Motor neuron (in vitro differentiated cells): ENCODE data around the gene EHMT1. TPM values are rescaled to one million over a fixed set of nuclear protein-coding genes. Genes with fewer than 3 reads are reported as not detected.

ENCODE experiments used
- ATAC-seq, 8 experiments: fragments of 200-7000 bp; cut with Tn5 transposase; replicated peaks in 6 of 8; 2 replicates each; pipeline ENCODE4 v1.8.0; 2021; ENCODE audit warnings: mild to moderate bottlenecking in 8 of 8, moderate library complexity in 8 of 8
- H3K27ac ChIP-seq, 2 donors: fragments of 250-450 bp; sonication (Bioruptor Pico); 2 replicates each; pipeline ENCODE4 v1.9.0; 2021; ENCODE audit warnings: antibody characterized with exemption in 2 of 2, mild to moderate bottlenecking in 2 of 2, moderate library complexity in 1 of 2
- H3K4me1 ChIP-seq, 2 donors: fragments of 250-450 bp; sonication (Bioruptor Pico); replicated peaks in 1 of 2; 2 replicates each; pipeline ENCODE4 v1.6.1; 2021; ENCODE audit warnings: antibody characterized with exemption in 2 of 2, mild to moderate bottlenecking in 2 of 2, moderate library complexity in 1 of 2
- H3K4me3 ChIP-seq, 5 donors: fragments of 250-450 bp; sonication (Bioruptor Pico); 2 replicates each; pipeline ENCODE4 v1.9.0; 2021; ENCODE audit warnings: antibody characterized with exemption in 5 of 5, mild to moderate bottlenecking in 5 of 5, moderate library complexity in 4 of 5
- WGBS, 10 experiments: fragments of 450-650 bp; shearing (Covaris generic); methylation state at CpG; one replicate each; pipeline ENCODE4 v1.0.0; 2022; 5-methylcytosine and 5-hydroxymethylcytosine counted together
- in situ Hi-C, 9 experiments: fragments of 400-800 bp; cut with MboI; loops; one replicate each; pipeline ENCODE4 v1.15.0; 2021; ENCODE audit warnings: low sequenced_read_pairs in 9 of 9, low pct_unique_long_range_greater_than_20kb in 2 of 9; ENCODE audit not compliant: unreplicated experiment in 9 of 9
- total RNA-seq, 8 experiments: library from RNA; unstranded; fragments of 300-600 nt; gene quantifications; 2 replicates each; pipeline versions ENCODE4 v1.2.3 to v1.2.4, GENCODE V29; 2022

The EHMT1 gene
- total RNA-seq, 8 experiments from 2014 or later, result 25.0 to 90.6 (median 42.6) TPM

GRCh38 chr9:137581361-137582285, 37.2 kb upstream of the EHMT1 start:
- H3K27ac ChIP-seq, result no peak overlapping the region
- H3K4me1 ChIP-seq, result peaks cover 12 to 15% of the 10 kb centered on the region in 2 donors
- ATAC-seq, result no peak
- in situ Hi-C loops, result loop anchor here in 1 of 9 experiments (25.0 kb wide), 1 partner anchor 106 kb away; no protein-coding TSS in a partner anchor
- no peak overlapping the region for H3K4me3 ChIP-seq
- WGBS, 10 experiments, result 73 to 100% (median 97%) methylated on average over 1 to 11 of the region's 22 CpGs; no CpG with 5 or more reads in 3 of the 10 experiments

DNA sequence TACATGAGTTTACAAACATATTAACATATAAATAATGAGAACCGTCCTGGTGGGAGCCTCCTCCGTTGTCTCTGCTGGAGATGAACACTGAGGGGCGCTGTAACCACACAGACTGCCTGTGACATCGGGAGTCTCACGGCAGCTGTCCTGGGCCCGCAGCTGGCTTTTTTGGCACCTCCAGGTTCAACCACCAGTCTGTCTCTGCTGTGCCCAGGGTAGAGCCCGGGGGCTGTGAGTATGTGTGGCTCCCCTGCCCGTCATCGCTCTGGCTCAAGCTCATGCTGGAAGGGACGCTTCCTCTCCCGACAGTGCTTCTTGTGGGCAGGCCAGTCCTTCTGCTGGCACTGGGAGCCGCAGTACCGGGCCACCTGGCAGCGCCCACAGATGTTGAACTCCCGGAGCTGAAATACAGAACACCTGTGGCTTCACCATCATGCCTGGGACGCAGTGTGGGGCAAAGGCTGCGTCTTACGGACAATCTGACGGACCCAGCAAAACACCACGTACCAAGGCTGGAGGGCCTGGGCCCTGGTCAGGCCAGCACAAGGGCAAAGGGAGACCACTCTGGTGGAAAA, 36.4 kb upstream of the EHMT1 start:
- in situ Hi-C loops, result loop anchor here in 1 of 9 experiments (25.0 kb wide), 1 partner anchor 105 kb away; no protein-coding TSS in a partner anchor
- no peak for ATAC-seq
- no peak overlapping the region for H3K27ac ChIP-seq
- H3K4me1 ChIP-seq, result peaks cover 5 to 7% of the 10 kb centered on the region in 2 donors
- H3K4me3 ChIP-seq, result no peak overlapping the region
- WGBS, 10 experiments, result 75 to 93% (median 80%) methylated on average over 2 to 11 of the region's 20 CpGs; no CpG with 5 or more reads in 6 of the 10 experiments

DNA sequence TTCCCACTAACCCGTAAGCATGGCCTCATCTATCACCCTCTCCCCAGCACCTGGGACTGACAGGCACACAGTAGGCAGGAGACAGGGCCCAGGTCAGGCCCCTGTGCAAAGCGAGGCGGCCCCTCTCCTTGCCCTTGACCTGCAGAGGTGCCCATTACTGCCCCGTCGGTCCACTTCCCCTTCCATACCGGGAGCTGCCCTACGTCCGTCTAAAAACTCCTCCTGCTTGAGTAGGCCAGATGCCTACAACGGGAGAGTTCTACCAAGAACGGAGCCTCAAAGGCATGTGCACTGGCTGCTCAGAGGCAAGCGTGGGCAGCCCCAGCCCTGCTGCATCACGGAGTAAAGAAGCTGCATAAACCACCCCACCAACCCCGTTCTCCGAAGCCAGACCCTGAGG, 35.5 kb upstream of the EHMT1 start:
- H3K27ac ChIP-seq, result no peak overlapping the region
- H3K4me1 ChIP-seq, result peaks cover 0 to 4% of the 10 kb centered on the region in 2 donors
- in situ Hi-C loops, result loop anchor here in 1 of 9 experiments (25.0 kb wide), 1 partner anchor 104 kb away; no protein-coding TSS in a partner anchor
- no peak overlapping the region for H3K4me3 ChIP-seq
- WGBS, 10 experiments, result 56 to 84% (median 84%) methylated on average over 1 to 8 of the region's 14 CpGs; no CpG with 5 or more reads in 7 of the 10 experiments
- no peak for ATAC-seq

DNA sequence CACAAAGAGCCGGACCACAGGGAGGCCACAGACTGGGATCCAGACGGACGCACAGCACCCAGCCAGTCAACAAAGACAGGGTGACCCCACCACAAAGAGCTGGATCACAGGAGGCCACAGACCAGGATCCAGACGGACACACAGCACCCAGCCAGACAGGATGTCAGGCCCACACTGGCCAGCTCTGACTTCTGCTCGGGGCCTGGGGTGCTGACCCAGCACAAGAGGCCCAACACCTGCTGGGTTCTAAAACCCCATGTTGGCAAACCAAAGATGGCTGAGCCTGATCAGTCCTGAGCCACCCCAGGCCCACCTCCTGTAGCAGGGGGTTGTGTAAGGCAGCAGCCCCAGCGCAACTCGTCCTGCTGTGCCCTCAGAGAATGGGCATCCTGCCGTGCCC, 34.8 kb upstream of the EHMT1 start:
- Histone ChIP-seq H3K27ac (no peak overlapping the region), H3K4me1 (peaks cover 3% of the 10 kb centered on the region in 2 donors), H3K4me3 (no peak overlapping the region)
- 80 to 100% (median 100%) methylated on average over 1 to 2 of the region's 8 CpGs; no CpG with 5 or more reads in 5 of the 10 experiments for WGBS, 10 experiments
- in situ Hi-C loops, result loop anchor here in 1 of 9 experiments (25.0 kb wide), 1 partner anchor 103 kb away; no protein-coding TSS in a partner anchor
- no peak for ATAC-seq

GRCh38 chr9:137586854-137587253, 32.0 kb upstream of the EHMT1 start:
- ATAC-seq, result no peak
- 79 to 100% (median 100%) methylated on average over 1 to 8 of the region's 14 CpGs; no CpG with 5 or more reads in 5 of the 10 experiments for WGBS, 10 experiments
- H3K27ac ChIP-seq, result no peak overlapping the region
- peaks cover 8 to 9% of the 10 kb centered on the region in 2 donors for H3K4me1 ChIP-seq
- H3K4me3 ChIP-seq, result no peak overlapping the region
- in situ Hi-C loops, result loop anchor here in 1 of 9 experiments (25.0 kb wide), 1 partner anchor 100 kb away; no protein-coding TSS in a partner anchor

DNA sequence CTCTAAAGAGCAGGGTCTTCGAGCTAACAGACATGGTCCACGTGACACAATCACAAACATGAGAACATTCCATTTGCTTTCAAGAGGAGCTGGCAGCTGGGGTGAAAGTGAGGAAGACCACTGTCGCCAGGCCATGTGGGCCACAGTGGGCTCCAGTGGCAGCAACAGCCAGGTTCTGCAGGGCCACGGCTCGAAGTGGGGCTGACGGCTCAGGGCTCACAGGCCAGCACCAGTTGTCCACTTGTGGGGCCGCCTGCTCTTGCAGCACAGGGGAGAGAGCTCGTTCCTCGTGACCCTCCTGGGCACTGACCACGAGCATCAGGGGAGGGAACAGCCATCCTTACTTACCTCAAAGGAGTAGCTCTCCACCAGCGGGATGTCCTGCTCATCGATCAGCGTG, 30.5 kb upstream of the EHMT1 start:
- no peak for ATAC-seq
- H3K4me3 ChIP-seq, result no peak overlapping the region

DNA sequence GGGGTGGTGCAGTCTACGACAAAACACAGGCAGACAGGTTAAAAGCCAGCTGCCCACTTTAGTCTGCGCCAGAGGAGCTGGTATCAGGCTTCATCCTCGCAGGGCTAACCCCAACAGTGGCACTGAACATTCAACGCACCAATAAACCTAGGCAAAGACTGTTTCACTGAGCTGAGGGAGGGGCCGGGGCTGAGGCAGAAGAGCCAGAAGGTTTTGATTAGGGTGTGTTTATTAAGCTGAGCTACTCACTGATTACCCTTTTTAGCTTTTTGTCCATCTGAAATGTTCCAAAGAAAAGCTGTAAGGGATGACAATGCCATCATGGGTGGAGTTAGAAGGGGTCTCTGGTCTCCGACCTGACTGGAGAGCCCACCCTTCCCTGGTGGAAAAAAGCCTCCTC, 29.9 kb upstream of the EHMT1 start:
- Histone ChIP-seq H3K4me1 (peaks cover 8 to 9% of the 10 kb centered on the region in 2 donors), H3K27ac (no peak overlapping the region), H3K4me3 (peak overlapping the region in 3 of 5 donors; percentile 72 to 93 (median 79))
- in situ Hi-C loops, result loop anchor here in 1 of 9 experiments (25.0 kb wide), 1 partner anchor 98 kb away; no protein-coding TSS in a partner anchor
- no peak for ATAC-seq
- 50 to 100% (median 83%) methylated on average over 3 to 5 of the region's 6 CpGs; no CpG with 5 or more reads in 2 of the 10 experiments for WGBS, 10 experiments

More for the DNA sequence above, 30.5 kb upstream of the EHMT1 start:
- WGBS, 10 experiments, result 65 to 100% (median 85%) methylated on average over 2 to 5 of the region's 13 CpGs; no CpG with 5 or more reads in 4 of the 10 experiments
- no peak overlapping the region for H3K27ac ChIP-seq
- in situ Hi-C loops, result loop anchor here in 1 of 9 experiments (25.0 kb wide), 1 partner anchor 99 kb away; no protein-coding TSS in a partner anchor
- peaks cover 8 to 9% of the 10 kb centered on the region in 2 donors for H3K4me1 ChIP-seq

DNA sequence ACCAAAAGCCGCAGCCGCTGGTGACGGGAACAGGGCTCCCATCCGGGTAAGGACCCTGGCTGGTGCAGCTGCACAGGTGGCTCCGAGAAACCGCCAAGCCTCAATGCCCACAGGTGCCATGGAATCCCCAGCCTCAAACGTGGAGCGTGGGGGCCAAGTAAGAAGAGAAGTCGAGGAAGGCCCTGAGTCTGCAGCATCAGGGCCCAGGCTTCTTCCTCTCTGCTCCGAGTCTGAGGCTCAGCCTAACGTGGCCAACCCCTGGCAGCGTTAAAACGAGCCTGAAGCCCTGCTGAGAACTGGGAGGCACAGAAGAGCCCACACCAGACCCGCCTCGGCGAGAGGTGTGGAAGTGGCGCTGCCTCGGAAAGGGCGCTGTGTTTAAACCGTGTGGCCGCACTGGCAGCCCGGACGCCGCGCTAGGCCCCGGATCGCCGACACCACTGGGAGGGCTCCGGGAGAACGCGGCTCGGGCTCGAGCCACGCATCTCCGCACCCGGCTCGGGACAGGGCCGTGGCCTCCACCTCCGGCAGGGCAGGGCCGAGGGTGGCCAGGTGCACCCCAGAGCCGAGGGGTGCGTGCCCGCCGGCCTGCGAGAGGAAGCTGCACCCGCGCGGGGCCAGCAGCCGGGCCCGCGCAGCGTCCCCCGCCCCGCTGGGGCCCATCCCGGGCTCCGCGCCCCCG, 29.2 kb upstream of the EHMT1 start:
- peaks cover 8 to 9% of the 10 kb centered on the region in 2 donors for H3K4me1 ChIP-seq
- no peak overlapping the region for H3K27ac ChIP-seq
- in situ Hi-C loops, result loop anchor here in 1 of 9 experiments (25.0 kb wide), 1 partner anchor 98 kb away; no protein-coding TSS in a partner anchor
- H3K4me3 ChIP-seq, result peak overlapping the region; percentile 65 to 93 (median 72)
- peak in 3 of 8 experiments; percentile 5 to 18 (median 9) for ATAC-seq
- WGBS, 10 experiments, result 2 to 30% (median 12%) methylated on average over 2 to 20 of the region's 58 CpGs; no CpG with 5 or more reads in 7 of the 10 experiments

DNA sequence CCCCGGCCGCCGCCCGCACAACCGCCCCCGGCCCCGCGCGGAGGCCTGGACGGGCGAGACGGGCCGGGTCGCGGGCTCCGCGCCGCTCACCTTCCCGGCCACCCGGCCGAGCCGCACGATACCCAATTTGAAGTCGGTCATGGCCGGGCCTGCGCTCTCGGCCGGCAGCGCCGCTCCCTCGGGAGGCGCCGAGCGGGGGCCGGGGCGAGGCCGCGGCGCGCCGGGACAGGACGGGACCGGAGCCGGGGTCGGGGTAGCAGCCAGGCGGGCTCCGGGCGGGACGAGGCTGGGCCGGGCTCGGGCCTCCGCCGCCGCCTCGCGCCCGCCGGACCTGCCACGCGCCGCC, 28.7 kb upstream of the EHMT1 start:
- no CpG with 5 or more reads among the region's 61 CpGs for WGBS, 10 experiments
- peak overlapping the region; percentile 65 to 93 (median 72) for H3K4me3 ChIP-seq
- peaks cover 8 to 9% of the 10 kb centered on the region in 2 donors for H3K4me1 ChIP-seq
- peak in 4 of 8 experiments; percentile 28 to 44 (median 34) for ATAC-seq
- in situ Hi-C loops, result loop anchor here in 1 of 9 experiments (25.0 kb wide), 1 partner anchor 97 kb away; no protein-coding TSS in a partner anchor
- peak overlapping the region; percentile 27 to 32 for H3K27ac ChIP-seq

DNA sequence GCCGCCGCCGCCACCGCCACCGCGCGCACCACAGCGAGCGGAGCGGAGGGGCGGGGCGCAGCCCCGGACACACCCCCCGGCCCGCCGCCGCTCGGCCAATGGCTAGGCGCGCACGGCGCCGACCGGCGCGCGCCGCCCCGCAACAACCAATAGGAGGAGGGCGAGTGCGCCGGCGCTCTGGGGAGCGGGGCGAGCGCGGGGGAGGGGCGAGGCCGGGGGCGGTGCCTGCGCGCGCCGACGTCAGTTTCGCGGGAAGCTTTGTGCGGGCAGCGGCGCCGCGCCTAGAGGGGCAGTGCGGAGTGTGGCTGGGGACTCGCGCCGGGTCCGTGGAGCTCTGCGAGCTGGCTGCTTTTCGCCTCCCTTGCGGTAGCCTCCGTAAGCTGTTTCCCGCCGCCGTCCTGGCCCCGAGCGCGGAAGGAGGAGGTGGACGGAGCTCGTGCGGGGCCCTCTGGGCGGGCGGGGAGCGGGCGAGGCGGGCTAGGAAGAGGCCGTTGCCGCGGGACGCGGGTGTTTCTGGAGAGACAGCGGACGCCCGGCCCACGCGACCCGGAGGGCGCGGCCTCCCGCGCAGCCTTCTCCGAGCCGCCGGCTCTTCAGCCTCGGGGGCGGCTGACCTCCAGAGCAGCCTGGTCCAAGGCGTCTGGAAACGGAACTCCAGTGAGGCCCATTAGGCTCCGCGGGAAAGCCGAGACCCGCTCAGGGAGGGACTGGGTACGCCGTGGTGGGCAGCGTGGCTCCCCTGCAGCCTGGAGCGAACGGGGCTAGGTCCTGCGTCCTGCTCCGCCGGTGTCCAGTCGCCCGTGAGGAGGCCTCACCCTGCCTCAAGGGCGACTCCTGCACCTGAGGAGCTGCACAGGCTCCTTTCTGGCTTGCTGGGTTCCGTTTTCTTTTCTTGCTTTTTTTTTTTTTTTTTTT, 28.1 kb upstream of the EHMT1 start, which contains the start of gene ZMYND19:
Gene ZMYND19, minus strand, starts transcription at position 44 of the 915 bp plus-strand sequence. CDS start 249 bp downstream, outside the sequence.
- H3K27ac ChIP-seq, result peak within 1 kb of the TSS; percentile 32 to 41
- 0 to 5% (median 3%) methylated on average over 4 to 9 of the region's 113 CpGs; no CpG with 5 or more reads in 6 of the 10 experiments for WGBS, 10 experiments
- peaks cover 8 to 9% of the 10 kb centered on the region in 2 donors for H3K4me1 ChIP-seq
- ATAC-seq, result peak; percentile 88 to 95 (median 94)
- in situ Hi-C loops, result loop anchor here in 1 of 9 experiments (25.0 kb wide), 1 partner anchor 97 kb away; no protein-coding TSS in a partner anchor
- H3K4me3 ChIP-seq, result peak within 1 kb of the TSS; percentile 65 to 93 (median 72)

DNA sequence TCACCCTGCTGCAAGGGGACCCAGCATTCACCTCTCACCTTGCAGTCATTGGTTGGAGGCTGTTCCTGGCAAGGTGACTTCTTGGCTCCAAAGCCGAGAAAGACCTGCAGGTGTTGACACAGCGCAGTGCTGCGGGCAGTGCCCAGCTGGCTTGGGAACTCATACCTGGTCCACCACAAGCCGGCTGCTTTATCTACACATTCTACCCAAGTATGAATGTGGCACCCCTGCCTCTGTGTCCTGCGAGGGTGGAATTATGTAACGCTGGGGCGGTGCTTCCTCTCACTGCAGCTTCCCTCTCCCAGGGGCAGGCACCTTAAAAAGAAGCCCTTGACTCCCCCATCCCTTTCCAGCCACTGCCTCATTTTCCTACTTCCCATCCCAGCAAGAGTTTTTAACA, 26.0 kb upstream of the EHMT1 start:
- ATAC-seq, result no peak
- H3K27ac ChIP-seq, result no peak overlapping the region
- H3K4me1 ChIP-seq, result peaks cover 8 to 9% of the 10 kb centered on the region in 2 donors
- in situ Hi-C loops, result loop anchor here in 1 of 9 experiments (25.0 kb wide), 1 partner anchor 95 kb away; no protein-coding TSS in a partner anchor
- 67 to 100% (median 92%) methylated on average over 1 to 2 of the region's 7 CpGs; no CpG with 5 or more reads in 6 of the 10 experiments for WGBS, 10 experiments
- H3K4me3 ChIP-seq, result no peak overlapping the region
